ENCODE results near the gene MRPS16. TPM values are rescaled to one million over a fixed set of nuclear protein-coding genes. Genes with fewer than 3 reads are reported as not detected.

MRPS16 gene
- total RNA-seq, 1 donor from 2014 or later = 31.9 TPM

DNA sequence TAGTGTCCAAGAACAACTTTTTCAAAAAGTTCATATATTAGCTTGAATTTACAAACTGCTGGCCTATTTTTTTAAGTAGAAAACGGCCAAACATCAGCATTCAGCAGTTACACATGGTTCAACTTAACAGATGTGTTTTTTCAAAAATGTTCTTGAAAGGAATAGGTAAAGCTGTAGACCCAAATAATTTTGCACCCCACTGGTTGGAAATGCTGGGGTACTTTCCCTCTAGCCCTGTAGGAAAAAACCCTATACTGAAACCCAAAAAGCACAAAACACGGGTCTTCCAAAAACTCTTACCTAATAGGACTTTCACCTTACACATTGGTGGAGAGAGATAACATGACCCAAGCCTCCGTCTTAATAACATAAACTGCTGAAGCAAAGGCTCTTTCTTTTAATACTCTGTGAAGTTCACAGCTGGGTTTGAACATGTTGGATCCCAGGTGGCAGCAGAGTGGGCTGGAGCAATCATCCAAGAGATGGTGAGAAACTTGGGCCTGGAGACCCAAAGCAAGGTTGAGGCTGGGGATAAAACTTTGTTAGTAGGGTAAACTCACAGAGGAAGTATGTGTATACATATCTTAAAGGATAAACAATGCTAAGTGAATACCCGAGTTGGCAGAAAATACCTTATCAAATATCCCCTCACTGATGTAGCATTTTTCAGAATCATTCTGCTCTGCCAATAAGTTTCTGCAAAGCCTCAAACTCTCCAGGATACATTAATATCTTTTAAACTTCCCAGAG lies 4.8 kb downstream of the MRPS16 start:
- intact Hi-C loops (cut with DNase I) = no loop called here
- Histone ChIP-seq H3K9me3 (no peaks in the 10 kb centered on the region), H3K27me3 (no peaks in the 10 kb centered on the region), H3K4me1 (peaks cover 48% of the 10 kb centered on the region), H3K27ac (peak overlapping the region; percentile 73), H3K4me3 (peak overlapping the region; percentile 73 to 79), H3K36me3 (peaks cover 0 to 27% of the 10 kb centered on the region in 2 donors)
- DNase-seq (ENCODE audit: extremely low spot score in 2 of 2) = no peak
- TF ChIP-seq POLR2AphosphoS5 (IDR thresholded peaks at IDR 0.05; ENCODE audit: insufficient read depth in 1 of 2, low read depth in 1 of 2) (peak in 1 of 2 donors; percentile 30), POLR2A (IDR thresholded peaks at IDR 0.05) (no peak), CTCF (IDR thresholded peaks at IDR 0.05) (no peak)

DNA sequence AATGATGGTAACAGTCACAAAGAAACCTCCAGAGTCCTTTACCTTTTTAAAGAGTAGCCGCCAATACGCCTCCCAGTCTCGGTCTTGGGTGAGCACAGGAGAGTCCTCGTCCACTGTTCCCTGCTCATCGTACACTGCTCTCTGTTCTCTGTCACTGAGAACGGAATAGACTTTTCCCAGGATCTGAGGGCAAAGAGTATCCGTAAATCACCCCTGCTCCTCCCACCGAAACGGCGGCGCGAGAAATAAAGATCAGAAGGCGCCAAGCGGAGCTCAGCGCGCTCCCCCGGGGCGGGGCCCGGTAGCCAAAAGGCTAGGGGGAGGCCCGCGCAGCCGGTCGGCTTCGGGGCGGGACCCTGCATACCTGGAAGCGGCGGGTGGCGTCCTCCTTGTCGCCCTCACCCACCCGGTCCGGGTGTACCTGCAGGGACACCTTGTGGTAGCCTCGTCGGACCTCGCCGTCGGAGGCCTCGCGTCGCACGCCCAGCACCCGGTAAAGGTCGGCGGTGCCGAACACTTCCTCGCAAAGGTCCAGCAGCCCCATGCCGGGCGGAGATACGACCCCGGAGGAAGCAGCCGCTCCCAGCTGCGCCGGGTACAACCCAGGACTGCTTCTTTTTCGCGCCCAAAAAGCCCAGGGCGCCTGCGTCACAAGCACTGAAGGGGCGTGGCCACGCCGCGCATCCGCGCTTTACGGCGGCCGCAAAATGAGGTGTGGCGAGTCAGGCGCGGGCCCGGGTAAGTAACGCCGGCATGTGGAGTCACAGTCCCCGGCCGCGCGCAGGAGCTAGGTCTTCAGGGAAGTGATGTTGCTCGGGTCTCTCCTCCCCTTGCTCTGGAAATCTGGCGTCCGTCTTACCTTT lies 5.6 kb downstream of the MRPS16 start, which contains the start of gene DNAJC9:
DNAJC9 (minus strand) TSS at position 610 of the 863 bp plus-strand sequence; CDS start at position 544, 66 bp downstream.
- Histone ChIP-seq H3K4me3 (peak within 1 kb of the TSS; percentile 73 to 79), H3K36me3 (peaks cover 0 to 33% of the 10 kb centered on the region in 2 donors), H3K4me1 (peaks cover 47% of the 10 kb centered on the region), H3K27me3 (no peaks in the 10 kb centered on the region), H3K27ac (peak within 1 kb of the TSS; percentile 73), H3K9me3 (no peaks in the 10 kb centered on the region)
- peak in 1 of 2 donors; percentile 93 for DNase-seq (ENCODE audit: extremely low spot score in 2 of 2)
- intact Hi-C loops (cut with DNase I) = no loop called here
- TF ChIP-seq POLR2A (IDR thresholded peaks at IDR 0.05) = peak in 1 of 2 donors; percentile 54
- peak; percentile 95 to 98 for TF ChIP-seq POLR2AphosphoS5 (IDR thresholded peaks at IDR 0.05; ENCODE audit: insufficient read depth in 1 of 2, low read depth in 1 of 2)
- TF ChIP-seq CTCF (IDR thresholded peaks at IDR 0.05) = no peak

GRCh38 chr10:73246322-73246645 lies 6.2 kb downstream of the MRPS16 start:
- intact Hi-C loops (cut with DNase I) = no loop called here
- peaks cover 0 to 35% of the 10 kb centered on the region in 2 donors for H3K36me3 ChIP-seq
- H3K4me3 ChIP-seq = peak overlapping the region; percentile 73 to 79
- H3K9me3 ChIP-seq = no peaks in the 10 kb centered on the region
- TF ChIP-seq CTCF (IDR thresholded peaks at IDR 0.05) (no peak), POLR2A (IDR thresholded peaks at IDR 0.05) (no peak), POLR2AphosphoS5 (IDR thresholded peaks at IDR 0.05; ENCODE audit: insufficient read depth in 1 of 2, low read depth in 1 of 2) (no peak)
- peaks cover 41% of the 10 kb centered on the region for H3K4me1 ChIP-seq
- H3K27ac ChIP-seq = peak overlapping the region; percentile 73
- DNase-seq (ENCODE audit: extremely low spot score in 2 of 2) = no peak
- H3K27me3 ChIP-seq = no peaks in the 10 kb centered on the region

- Histone ChIP-seq H3K9me3 (no peaks in the 10 kb centered on the region), H3K36me3 (peaks cover 0 to 43% of the 10 kb centered on the region in 2 donors), H3K27ac (no peak overlapping the region), H3K27me3 (no peaks in the 10 kb centered on the region), H3K4me1 (peaks cover 32% of the 10 kb centered on the region), H3K4me3 (no peak overlapping the region)
- TF ChIP-seq POLR2AphosphoS5 (IDR thresholded peaks at IDR 0.05; ENCODE audit: insufficient read depth in 1 of 2, low read depth in 1 of 2) (no peak), POLR2A (IDR thresholded peaks at IDR 0.05) (no peak), CTCF (IDR thresholded peaks at IDR 0.05) (no peak)
- intact Hi-C loops (cut with DNase I) = no loop called here
- DNase-seq (ENCODE audit: extremely low spot score in 2 of 2) = no peak
Measured at GRCh38 chr10:73244866-73245477, 7.5 kb downstream of the MRPS16 start.

Data from vagina (tissue), 2 donors.